T1000 (cell line): ENCODE data around the gene PPP2R5B.

Experiments used
- DNase-seq: peaks from one replicate; lab custom pipeline; 2025; ENCODE audit warnings: mixed read lengths; lab: John Stamatoyannopoulos, UW

Gene PPP2R5B

DNA sequence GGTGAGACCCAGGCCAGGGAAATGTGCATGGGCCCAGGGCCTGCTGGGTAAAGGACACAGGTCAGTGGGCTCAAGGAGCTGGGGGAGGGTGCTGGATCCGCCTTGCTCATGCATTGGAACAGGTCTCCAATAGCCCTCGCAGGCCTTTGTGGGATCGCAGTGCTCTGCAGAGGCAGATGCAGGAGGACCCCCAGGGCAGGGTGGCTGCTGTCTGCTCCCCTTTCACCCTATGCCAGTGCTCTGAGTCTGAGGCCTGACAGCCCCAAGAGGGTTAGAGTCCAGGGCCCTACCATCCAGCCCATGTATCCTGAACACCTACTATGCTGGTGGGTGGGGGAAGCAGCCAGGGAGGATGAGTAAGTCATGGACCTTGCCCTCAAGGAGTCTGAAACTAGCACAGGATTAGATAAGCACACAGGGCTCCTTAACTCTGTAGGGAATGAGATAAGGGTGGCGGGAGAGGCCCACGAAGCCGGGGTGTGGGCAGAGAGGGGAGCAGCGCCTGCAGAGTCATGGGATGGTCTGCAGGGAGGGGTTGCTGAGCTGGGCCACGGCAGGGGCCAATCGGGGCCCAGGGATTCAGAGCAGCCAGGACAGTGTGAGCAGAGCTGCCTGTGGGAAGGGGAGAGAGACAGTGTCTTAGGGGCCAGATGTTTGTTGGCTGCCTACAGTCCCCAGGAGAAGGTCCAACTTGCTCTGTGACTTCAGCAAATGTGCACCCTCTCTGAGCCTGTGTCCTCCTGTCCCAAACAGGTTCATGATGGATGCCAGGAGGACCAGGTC is 35.6 kb upstream of the PPP2R5B start:
- DNase-seq: no peak

- no peak for DNase-seq
These were observed 34.0 kb upstream of the PPP2R5B start for GRCh38 chr11:64890522-64890939.

DNA sequence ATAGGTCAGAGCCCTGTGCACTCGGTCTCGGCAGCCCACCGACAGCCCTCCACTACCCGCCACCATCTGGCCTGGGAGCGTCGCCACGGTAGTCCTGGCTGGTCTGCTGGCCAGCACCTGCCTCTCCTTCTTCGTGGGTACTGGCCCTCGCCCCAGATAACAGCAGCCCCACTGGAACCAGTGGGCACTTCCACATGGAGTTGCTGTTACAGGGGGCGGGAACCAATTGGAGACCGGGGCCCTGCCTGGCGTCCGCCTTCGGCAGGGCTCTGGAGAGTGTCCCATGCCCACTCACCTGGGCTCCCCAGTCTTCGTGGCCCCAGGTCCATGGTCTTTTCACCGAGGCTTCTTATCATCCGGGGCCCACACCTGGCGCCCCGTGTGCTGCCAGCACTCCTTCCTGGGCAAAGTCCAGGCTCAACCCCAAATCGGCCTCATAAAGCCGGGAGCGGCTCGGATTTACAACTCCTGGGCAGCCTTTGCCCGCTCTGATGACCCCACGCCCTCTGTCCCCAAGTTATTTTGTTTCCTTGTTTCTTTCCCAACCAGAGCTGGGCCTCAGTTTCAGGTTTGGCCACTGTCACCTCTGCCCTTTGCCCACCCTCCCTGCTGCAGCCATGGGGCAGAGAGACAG is 33.2 kb upstream of the PPP2R5B start:
- no peak for DNase-seq

DNA sequence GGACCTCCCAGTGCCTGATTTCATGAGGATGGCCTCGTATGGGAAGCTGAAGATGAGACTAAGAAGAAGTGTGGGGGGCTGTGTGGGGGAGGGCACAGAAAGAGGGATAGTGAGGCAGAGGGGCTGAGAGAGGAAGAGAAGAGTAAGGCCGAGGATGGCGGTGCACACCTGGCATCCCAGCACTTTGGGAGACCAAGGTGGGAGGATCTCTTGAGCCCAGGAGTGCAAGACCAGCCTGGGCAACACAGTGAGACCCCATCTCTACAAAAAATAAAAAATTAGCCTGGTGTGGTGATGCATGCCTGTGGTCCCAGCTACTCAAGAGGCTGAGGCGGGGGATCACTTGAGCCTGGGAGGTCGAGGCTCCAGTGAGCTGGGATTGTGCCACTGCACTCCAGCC is 32.6 kb upstream of the PPP2R5B start:
- DNase-seq: no peak

DNA sequence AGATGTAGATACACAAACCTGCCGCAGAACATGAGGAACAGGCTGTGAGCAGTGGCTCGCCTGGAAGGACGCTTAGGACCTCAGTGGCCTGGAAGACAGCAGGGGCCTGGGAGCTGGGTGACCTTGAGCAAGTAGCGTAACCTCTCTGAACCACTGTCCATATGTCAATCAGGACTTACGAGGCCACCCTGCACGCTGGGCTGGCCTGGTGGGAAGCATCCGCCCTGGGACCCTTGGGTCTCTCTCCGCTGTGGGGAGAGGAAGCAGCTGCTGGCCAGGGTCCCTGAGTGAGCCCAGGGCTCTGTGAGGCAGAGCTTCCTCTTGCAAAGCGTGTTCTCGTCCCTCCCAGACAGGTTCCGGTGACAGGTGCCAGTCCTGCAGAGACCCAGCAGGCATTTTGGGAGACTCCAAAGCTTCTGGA is 32.1 kb upstream of the PPP2R5B start:
- no peak for DNase-seq

- DNase-seq: no peak
These were observed 31.7 kb upstream of the PPP2R5B start for GRCh38 chr11:64892838-64893193.

DNA sequence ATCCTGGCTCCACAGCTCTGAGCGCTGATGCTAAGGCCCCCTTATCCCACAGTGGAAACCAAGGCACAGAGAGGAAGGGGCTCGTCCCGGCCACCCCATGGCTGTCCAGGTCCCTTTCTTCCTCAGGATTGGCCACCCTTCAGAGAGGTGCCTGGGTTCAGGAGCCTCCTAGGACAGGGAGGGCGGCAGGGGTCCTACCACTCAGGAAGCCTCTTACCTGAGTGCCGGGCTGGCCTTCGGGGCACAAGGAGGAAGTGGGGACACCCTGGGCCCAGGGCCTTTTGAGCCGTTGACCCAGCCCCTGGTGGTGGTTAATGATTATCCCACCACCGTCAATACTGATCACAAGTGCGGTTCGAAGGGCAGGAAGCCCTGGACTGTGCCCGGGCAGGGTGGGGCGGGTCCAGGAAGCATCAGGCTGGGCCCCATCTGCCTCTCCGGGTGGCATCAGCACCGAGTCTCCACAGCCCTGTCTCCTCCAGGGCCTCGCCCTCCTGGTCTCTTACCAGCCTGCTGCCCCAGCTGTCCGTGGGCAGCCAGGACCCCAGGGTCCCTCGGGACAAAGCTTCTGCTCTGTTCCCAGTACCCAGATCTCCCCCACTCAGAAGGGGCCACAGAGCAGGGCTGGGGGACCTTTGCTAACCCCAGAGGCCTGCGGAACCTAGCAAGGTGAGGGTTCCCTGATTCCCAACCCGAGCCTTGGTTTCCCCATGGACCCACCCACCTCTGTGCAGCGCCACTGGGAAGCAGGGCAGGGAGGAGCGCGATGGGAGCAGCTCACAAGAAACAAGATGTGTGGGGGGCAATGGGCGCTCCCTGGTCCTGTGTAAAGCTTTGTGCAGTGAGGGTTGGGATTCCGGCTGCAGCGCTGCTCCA is 31.1 kb upstream of the PPP2R5B start:
- no peak for DNase-seq

DNA sequence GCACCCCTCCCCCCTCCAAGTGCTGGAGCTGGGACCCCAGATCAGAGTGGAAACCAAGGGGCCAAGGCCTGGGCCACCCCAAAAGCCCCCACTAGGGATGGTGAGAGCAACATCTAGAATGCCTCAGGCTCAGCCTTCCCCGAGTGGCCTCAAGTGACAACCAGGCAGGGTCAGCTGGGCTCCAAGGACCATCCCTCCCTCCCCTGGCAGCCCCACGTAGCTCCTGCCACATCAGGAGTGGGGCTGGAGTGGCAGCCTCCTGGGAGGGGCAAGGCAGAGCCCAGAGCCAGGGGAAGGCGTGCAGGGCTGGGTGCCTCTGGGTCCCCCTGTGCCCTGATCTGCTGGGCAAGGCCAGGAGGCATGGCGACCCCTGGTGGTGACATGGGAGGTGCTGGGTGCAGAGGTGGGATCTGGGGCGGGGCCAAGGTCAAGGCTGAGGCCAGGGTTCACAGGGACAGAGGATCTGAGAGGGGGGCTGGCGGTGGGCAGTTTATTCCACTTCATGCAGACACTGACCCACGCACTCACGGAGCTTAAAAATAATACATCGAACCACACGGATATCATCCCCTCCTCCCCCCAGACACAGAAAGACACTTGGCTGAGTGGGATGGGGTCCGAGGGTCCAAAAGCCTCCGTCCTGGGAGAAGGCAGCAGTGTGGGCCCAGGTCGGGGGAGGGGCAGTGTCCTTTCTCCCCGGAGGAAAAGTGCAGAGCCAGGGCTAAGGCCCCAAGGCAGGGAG is 30.2 kb upstream of the PPP2R5B start:
- peak; percentile 56 for DNase-seq

DNA sequence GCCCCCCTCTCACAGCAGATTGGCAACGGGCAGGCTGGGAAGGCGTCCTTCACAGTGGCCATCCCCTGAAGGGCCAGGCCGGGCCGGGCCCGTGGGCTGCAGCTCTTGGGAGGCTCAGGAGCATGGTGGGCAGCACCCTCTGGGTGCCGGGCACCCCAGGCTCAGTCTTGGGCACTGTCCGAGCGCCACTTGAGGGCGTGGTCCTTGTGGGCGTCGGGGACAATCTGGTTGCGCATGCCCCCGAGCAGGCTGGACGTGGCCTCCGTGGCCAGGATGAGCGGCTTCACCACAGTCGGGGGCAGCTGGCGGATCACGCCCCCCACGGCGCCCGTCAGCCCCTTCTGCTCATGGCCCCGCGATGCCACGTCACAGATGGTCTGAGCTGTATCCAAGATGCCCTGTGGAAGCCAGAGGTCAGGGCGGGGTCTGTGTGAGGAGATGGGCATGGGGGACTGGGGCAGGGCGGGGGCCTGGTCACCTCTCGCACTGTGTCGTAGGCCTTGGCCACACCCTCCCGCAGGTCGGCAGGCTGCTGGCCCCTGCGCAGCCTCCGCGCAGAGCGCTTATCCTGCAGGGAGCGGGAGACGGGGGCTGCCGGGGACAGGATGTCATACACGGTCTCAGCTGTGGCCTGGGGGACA is 29.6 kb upstream of the PPP2R5B start:
- DNase-seq: no peak

DNA sequence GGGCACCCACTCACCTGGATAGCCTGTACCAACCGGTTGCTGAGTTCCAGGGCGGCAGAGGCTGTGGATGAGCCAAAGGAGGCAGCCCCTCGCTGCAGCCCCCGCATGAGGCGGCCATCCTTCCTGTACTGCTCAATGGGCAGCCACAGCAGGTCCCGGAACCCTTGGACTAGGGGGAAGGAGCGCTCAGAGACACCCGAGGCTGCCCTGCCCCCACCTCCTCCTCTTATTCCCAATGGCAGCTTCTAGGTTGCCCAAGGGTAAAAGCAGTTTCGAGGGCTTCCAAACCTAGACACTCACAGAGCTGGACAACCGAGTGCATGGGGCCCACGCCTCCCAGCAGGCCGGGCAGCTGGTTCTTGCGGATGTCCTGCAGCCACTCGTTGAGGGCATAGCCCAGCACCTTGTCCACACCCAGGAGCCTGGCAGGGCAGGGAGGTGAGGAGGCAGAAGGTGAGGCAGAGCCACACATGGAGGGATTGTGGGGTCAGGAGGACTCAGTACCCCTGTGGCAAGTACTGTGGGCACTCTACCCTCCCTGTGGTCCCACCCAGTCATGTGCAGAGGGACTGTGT is 28.0 kb upstream of the PPP2R5B start:
- no peak for DNase-seq

- no peak for DNase-seq
These were observed 27.0 kb upstream of the PPP2R5B start for GRCh38 chr11:64897381-64898075.

- DNase-seq: no peak
These were observed 26.4 kb upstream of the PPP2R5B start for GRCh38 chr11:64898076-64898445.

DNA sequence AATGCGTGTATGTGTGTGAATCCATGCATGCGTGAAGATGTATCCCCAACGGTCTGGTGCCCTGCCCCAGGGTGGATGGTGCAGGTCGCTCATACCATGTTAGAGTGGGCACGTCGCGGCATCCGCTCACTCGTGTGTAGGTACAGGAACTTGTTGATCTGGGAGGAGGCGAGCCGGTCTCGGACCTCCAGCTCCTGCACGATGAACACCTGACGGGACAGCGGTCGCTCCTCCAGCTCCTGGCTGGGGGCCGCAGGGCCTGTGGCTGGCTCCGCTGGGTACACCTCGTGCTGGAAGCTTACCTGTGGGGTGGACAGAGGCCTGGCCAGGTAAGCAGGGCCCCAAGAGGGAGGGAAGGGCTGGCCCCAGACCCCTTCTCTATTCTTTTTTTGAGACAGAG is 25.9 kb upstream of the PPP2R5B start:
- no peak for DNase-seq

DNA sequence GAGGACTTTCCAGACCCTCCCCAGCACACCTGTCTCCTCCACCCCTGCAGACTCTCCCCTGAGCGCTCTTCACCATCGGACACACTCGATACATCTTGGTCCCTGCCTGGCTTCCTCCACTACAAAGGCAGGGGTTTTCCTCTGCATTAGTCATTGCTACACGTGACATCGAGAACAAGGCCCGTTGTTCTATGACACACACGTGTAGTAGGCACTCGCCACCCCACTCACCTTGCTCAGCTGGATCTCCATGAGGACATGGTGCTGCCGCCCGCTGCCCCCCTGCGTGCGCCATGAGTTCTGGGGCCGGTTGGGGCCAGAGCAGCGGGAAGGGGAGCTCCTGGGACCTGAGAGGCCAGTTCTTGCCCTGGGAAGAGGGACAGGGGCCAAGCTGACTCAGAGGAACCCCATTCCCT is 24.2 kb upstream of the PPP2R5B start:
- DNase-seq: no peak

DNA sequence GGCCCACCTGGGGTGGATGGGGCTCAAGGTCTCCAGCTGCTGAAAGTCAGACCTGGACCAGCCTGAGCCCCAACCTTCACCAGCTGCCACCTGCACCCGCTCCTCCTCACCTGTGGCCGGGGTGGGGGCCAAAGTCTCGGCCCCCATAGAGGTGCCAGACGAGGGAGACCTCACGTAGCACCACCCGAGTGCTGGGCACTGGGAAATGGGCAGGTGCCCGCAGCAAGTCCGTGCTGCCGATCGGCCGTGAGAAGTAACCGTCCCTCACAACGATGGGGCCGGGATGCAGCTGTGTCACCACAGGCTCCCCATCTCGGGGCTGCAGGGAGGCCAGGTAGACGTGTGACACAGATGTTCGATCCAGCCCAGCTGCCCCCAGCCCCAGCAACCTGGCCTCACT is 23.7 kb upstream of the PPP2R5B start:
- DNase-seq: no peak

DNA sequence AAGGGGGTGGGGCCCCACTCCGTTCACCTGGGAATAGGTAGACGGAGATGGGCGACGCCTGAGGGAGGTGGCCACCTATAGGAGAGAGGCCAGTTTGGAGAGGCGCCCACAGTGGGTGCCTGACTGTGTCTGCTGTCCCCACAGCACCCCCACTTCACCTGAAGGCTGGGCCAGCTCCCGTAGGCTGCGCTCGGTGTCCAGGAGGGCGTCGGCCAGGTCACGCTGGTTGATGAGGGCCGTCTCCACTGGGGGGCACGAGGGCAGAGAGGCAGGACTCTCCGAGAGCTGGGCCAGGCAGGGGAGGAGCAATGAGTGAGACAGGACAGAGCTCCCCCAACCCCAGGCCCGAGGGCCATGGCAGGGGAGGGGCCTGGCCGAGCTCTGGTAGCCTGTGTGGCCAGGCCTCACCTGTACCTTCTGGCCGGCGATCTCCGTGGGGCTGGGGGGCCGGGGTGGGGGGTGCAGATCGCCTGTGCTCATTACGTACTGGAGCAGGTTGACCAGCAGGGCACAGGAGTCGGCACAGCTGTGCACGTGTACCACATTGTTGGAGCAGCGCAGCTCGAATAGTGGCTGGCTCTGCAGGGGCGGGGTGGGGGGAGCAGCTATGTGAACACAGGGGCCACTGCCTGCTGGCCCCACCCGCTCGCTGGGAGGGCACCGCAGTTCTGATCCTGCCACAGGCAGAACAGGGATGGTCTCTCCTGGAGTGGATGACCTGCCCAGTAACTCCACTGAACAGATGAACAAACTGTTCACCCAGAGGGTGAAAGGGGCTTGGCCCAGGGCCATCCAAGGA is 22.2 kb upstream of the PPP2R5B start:
- no peak for DNase-seq

- no peak for DNase-seq
These were observed 21.1 kb upstream of the PPP2R5B start for GRCh38 chr11:64903291-64903833.

DNA sequence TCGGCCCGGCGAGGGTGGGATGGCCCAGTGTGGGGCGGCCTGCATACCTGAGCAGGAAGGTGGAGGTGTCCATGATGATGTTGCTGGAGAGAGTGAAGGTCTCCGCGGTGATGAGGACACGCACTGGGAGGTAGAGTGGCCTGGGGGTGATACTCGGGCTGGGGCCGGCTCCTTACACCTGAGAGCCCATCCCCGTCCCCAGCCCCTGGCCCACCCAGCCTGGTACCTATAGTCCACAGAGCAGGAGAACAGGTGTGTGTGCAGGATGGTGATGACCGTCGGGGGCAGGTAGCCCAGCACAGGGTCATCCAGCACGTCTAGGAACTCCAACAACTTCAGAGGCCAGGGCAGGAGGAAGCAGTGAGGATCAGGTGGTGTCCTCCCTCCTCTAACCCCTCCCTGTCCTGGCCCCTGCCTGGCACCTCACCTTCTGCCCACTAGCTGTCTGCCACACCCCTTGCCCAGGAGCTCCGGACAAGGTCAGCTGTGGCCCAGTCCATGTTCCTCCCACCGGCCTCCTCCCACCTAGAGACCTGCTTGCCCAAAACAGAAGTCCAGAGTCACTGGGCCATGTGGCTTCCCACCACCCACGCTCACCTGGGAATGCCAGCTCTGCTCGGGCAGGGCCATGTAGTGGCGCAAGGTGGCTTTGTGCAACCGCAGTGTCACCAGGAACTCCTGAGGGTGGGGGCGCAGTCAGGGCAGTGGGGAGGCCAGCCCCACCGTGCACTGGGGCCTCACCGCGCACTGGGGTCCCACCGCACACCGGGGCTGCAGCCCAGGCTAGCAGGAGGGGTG is 18.8 kb upstream of the PPP2R5B start:
- no peak for DNase-seq

DNA sequence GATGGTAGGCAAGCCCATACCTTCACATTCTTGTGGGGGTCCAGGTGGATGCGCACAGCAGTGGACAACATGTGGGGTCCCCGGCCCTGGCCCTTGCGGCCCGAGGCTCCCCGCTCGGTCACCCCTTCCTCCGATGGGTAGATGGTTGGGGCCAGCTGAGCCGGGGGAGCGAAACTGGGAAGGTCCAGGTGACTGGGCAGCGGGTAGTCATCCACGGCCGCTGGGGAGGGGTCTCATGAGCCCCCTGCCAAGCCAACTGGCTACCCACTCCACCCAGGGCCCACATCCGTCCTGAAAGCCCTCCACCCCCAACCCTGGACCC is 18.2 kb upstream of the PPP2R5B start:
- no peak for DNase-seq
